ENCODE data around the gene TTLL9. TPM values are rescaled to one million over a fixed set of nuclear protein-coding genes. Genes with fewer than 3 reads are reported as not detected.

Gene TTLL9
- total and polyA plus RNA-seq, 10 of the 15 experiments (the other 5 are each of a cell fraction or from before 2014, with no cell fraction given), result 0.03 to 0.77 (median 0.11) TPM; not detected in 2

GRCh38 chr20:31962761-31963160 lies 92.3 kb downstream of the TTLL9 start (continued):
- TF ChIP-seq RELB (IDR thresholded peaks at IDR 0.05; ENCODE audit: low read depth) (no peak), BCL11A (IDR thresholded peaks at IDR 0.05; ENCODE audit: low read depth, low read length) (no peak), MLLT1 (IDR thresholded peaks at IDR 0.05) (no peak), RAD51 (IDR thresholded peaks at IDR 0.05) (no peak), MEF2B (IDR thresholded peaks at IDR 0.05; ENCODE audit: partially characterized antibody, poor library complexity, severe bottlenecking) (no peak), SMAD5 (IDR thresholded peaks at IDR 0.05; ENCODE audit: low read depth) (no peak), MTA3 (IDR thresholded peaks at IDR 0.05; ENCODE audit: borderline replicate concordance, low read length) (no peak), BMI1 (IDR thresholded peaks at IDR 0.05; ENCODE audit: borderline replicate concordance) (no peak), NRF1 (conservative IDR thresholded peaks at IDR 0.05; ENCODE audit: low read depth, low read length) (no peak)
- TF ChIP-seq, protein P1, sequence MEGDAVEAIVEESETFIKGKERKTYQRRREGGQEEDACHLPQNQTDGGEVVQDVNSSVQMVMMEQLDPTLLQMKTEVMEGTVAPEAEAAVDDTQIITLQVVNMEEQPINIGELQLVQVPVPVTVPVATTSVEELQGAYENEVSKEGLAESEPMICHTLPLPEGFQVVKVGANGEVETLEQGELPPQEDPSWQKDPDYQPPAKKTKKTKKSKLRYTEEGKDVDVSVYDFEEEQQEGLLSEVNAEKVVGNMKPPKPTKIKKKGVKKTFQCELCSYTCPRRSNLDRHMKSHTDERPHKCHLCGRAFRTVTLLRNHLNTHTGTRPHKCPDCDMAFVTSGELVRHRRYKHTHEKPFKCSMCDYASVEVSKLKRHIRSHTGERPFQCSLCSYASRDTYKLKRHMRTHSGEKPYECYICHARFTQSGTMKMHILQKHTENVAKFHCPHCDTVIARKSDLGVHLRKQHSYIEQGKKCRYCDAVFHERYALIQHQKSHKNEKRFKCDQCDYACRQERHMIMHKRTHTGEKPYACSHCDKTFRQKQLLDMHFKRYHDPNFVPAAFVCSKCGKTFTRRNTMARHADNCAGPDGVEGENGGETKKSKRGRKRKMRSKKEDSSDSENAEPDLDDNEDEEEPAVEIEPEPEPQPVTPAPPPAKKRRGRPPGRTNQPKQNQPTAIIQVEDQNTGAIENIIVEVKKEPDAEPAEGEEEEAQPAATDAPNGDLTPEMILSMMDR (IDR thresholded peaks at IDR 0.05 in 2 of 3, conservative IDR thresholded peaks at IDR 0.05 in 1 of 3; ENCODE audit: control insufficient read depth in 2 of 3, extremely low read depth in 1 of 3, insufficient read depth in 1 of 3, low read depth in 3 of 3, low read length in 3 of 3), result no peak
- TF ChIP-seq, protein P2, sequence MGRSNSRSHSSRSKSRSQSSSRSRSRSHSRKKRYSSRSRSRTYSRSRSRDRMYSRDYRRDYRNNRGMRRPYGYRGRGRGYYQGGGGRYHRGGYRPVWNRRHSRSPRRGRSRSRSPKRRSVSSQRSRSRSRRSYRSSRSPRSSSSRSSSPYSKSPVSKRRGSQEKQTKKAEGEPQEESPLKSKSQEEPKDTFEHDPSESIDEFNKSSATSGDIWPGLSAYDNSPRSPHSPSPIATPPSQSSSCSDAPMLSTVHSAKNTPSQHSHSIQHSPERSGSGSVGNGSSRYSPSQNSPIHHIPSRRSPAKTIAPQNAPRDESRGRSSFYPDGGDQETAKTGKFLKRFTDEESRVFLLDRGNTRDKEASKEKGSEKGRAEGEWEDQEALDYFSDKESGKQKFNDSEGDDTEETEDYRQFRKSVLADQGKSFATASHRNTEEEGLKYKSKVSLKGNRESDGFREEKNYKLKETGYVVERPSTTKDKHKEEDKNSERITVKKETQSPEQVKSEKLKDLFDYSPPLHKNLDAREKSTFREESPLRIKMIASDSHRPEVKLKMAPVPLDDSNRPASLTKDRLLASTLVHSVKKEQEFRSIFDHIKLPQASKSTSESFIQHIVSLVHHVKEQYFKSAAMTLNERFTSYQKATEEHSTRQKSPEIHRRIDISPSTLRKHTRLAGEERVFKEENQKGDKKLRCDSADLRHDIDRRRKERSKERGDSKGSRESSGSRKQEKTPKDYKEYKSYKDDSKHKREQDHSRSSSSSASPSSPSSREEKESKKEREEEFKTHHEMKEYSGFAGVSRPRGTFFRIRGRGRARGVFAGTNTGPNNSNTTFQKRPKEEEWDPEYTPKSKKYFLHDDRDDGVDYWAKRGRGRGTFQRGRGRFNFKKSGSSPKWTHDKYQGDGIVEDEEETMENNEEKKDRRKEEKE (IDR thresholded peaks at IDR 0.05), result no peak
- TF ChIP-seq, protein P3, sequence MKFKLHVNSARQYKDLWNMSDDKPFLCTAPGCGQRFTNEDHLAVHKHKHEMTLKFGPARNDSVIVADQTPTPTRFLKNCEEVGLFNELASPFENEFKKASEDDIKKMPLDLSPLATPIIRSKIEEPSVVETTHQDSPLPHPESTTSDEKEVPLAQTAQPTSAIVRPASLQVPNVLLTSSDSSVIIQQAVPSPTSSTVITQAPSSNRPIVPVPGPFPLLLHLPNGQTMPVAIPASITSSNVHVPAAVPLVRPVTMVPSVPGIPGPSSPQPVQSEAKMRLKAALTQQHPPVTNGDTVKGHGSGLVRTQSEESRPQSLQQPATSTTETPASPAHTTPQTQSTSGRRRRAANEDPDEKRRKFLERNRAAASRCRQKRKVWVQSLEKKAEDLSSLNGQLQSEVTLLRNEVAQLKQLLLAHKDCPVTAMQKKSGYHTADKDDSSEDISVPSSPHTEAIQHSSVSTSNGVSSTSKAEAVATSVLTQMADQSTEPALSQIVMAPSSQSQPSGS (IDR thresholded peaks at IDR 0.05; ENCODE audit: low read length), result no peak
